ENCODE data around the gene OR1K1. TPM values are rescaled to one million over a fixed set of nuclear protein-coding genes. Genes with fewer than 3 reads are reported as not detected.
"Not testable (repeated sequence)": the region's sequence is repeated elsewhere in the genome, so short reads cannot be mapped to it uniquely, and the experiment has no call there.

OR1K1 gene
- total RNA-seq, 1 donor from 2014 or later = not detected

DNA sequence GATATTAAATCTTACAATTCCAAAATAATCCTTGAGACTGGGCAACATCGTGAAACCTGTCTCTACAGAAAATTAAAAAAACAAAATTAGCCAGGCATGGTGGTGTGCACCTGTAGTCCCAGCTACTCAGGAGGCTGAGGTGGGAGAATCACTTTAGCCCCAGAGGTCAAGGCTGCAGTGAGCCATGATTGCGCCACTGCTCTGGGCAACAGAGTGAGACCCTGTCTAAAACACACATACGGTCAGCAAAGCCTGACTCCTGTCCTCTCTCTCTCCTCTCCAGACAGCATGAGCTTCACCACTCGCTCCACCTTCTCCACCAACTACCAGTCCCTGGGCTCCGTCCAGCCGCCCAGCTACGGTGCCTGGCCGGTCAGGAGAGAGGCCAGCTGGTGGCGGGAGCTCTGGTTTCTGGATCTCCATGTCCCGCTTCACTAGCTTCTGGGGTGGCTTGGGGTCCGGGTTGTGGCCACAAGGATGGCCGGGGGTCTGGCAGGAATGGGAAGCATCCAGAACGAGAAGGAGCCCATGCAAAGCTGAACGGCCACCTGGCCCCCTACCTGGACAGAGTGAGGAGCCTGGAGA lies 37.4 kb downstream of the OR1K1 start:
- no peak for DNase-seq (ENCODE audit: low read depth)
- H3K4me3 ChIP-seq (ENCODE audit: low read depth, low read length) = no peak overlapping the region
- TF ChIP-seq, protein P1, sequence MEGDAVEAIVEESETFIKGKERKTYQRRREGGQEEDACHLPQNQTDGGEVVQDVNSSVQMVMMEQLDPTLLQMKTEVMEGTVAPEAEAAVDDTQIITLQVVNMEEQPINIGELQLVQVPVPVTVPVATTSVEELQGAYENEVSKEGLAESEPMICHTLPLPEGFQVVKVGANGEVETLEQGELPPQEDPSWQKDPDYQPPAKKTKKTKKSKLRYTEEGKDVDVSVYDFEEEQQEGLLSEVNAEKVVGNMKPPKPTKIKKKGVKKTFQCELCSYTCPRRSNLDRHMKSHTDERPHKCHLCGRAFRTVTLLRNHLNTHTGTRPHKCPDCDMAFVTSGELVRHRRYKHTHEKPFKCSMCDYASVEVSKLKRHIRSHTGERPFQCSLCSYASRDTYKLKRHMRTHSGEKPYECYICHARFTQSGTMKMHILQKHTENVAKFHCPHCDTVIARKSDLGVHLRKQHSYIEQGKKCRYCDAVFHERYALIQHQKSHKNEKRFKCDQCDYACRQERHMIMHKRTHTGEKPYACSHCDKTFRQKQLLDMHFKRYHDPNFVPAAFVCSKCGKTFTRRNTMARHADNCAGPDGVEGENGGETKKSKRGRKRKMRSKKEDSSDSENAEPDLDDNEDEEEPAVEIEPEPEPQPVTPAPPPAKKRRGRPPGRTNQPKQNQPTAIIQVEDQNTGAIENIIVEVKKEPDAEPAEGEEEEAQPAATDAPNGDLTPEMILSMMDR (conservative IDR thresholded peaks at IDR 0.05; ENCODE audit: low read depth, low read length) = no peak

DNA sequence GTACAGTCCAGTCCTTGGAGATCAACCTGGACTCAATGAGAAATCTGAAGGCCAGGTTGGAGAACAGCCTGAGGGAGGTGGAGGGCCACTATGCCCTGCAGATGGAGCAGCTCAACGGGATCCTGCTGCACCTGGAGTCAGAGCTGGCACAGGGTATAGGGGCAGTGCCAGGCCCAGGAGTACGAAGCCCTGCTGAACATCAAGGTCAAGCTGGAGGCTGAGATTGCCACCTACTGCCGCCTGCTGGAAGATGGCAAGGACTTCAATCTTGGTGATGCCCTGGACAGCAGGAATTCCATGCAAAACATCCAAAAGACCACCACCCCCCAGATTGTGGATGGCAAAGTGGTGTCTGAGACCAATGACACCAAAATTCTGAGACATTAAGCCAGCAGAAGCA lies 38.5 kb downstream of the OR1K1 start:
- not testable (repeated sequence) for H3K4me3 ChIP-seq (ENCODE audit: low read depth, low read length); DNase-seq (ENCODE audit: low read depth)

GRCh38 chr9:122841501-122841900 lies 41.6 kb downstream of the OR1K1 start:
- DNase-seq (ENCODE audit: low read depth) = no peak
- TF ChIP-seq, protein P1 (conservative IDR thresholded peaks at IDR 0.05; ENCODE audit: low read depth, low read length) = no peak
- no peak overlapping the region for H3K4me3 ChIP-seq (ENCODE audit: low read depth, low read length)

DNA sequence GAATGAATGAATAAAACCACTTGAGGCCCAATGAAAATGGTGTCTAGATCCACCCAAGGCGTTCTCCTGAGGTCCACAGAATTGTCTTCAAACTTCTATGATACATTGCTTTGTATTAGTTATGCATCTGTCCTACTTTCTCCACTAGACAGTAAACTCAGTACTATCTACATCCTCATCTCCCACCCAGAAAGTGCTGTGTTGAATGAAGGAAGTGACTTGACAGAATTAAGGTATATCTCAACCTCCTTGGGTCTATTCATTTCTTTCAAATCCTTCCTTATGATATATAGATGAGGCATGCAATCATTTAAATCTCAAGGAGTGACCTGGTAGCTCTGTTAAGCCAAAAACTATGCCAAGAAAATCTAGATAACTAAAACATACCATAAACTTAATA lies 44.2 kb downstream of the OR1K1 start:
- no peak overlapping the region for H3K4me3 ChIP-seq (ENCODE audit: low read depth, low read length)
- TF ChIP-seq, protein P1 (conservative IDR thresholded peaks at IDR 0.05; ENCODE audit: low read depth, low read length) = no peak
- DNase-seq (ENCODE audit: low read depth) = no peak

DNA sequence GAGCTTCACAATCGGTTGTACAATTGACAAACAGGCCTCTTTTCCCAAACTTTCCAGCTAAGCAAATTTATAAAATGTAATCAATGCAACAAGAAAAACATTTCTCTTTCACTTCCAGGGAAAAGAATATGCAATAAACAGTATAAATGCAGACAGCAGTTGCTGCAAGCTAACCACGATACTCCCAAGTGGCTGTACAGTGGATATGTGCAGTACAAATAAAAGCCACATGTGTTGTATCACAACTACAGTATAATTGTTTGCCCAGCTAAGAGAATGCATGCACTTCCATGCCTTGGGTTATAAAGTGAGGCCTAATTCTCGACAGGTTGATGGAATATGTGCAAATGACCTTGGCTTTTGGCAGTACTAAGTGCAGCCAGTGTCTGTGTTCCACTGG lies 45.2 kb downstream of the OR1K1 start:
- no peak overlapping the region for H3K4me3 ChIP-seq (ENCODE audit: low read depth, low read length)
- no peak for DNase-seq (ENCODE audit: low read depth)
- TF ChIP-seq, protein P1 (conservative IDR thresholded peaks at IDR 0.05; ENCODE audit: low read depth, low read length) = no peak

- TF ChIP-seq, protein P1 (conservative IDR thresholded peaks at IDR 0.05; ENCODE audit: low read depth, low read length) = no peak
- DNase-seq (ENCODE audit: low read depth) = no peak
- H3K4me3 ChIP-seq (ENCODE audit: low read depth, low read length) = no peak overlapping the region
Measured at GRCh38 chr9:122846371-122846940, 46.5 kb downstream of the OR1K1 start.

DNA sequence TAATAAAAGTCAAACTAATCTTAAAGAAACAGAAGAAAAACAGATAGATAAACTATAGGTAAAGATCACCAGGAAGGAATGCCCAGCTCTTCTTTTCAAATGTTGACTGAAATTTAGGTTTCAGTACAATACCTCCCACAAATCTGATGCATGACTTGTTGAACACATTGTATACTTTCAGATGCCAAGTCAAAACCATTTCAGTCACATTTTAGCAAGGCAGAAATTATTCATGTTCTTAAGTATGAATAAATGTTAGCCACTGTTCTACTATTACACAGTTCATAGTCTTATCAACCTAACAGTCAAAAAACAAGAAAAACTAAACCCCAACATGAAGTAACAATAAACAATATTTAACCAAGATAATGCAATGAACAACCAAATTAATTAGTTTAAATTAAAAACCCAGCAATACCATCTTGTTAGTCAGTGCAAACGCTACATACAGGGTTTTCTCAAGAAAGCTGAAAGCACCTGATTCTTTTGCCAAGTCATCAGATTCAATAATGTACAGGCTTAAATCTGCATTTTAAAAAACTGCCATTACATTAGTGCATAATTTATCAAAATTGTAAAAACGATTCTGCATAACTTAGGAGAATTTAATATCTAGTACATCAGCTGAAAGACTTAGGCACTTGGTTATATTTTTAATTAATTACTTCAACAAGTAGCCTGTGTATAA lies 48.5 kb downstream of the OR1K1 start:
- TF ChIP-seq, protein P1 (conservative IDR thresholded peaks at IDR 0.05; ENCODE audit: low read depth, low read length) = no peak
- DNase-seq (ENCODE audit: low read depth) = no peak
- no peak overlapping the region for H3K4me3 ChIP-seq (ENCODE audit: low read depth, low read length)

Other genes starting within 250 kb of the OR1K1 start
- not detected in 2 replicates for gene OR1N2, start 247.0 kb upstream of the OR1K1 start, total RNA-seq
- not detected in 2 replicates for gene OR1L8, start 216.7 kb upstream of the OR1K1 start, total RNA-seq
- gene OR1Q1, start 185.4 kb upstream of the OR1K1 start, total RNA-seq = not detected in 2 replicates
- not detected in 2 replicates for gene OR1B1, start 142.5 kb upstream of the OR1K1 start, total RNA-seq
- gene OR1L1, start 138.4 kb upstream of the OR1K1 start, total RNA-seq = not detected in 2 replicates
- gene OR1L3, start 125.0 kb upstream of the OR1K1 start, total RNA-seq = not detected in 2 replicates
- gene OR1L4, start 76.1 kb upstream of the OR1K1 start, total RNA-seq = not detected in 2 replicates
- gene OR1L6, start 57.8 kb upstream of the OR1K1 start, total RNA-seq = not detected in 2 replicates
- gene OR5C1, start 11.2 kb upstream of the OR1K1 start, total RNA-seq = not detected in 2 replicates
- gene PDCL, start 28.5 kb downstream of the OR1K1 start, total RNA-seq = 19.3 and 20.5 TPM in 2 replicates
- gene RC3H2, start 105.2 kb downstream of the OR1K1 start, total RNA-seq = 26.1 and 35.2 TPM in 2 replicates
- 6.9 and 9.3 TPM in 2 replicates for gene ZBTB6, start 113.2 kb downstream of the OR1K1 start, total RNA-seq
- 2.5 and 2.9 TPM in 2 replicates for gene ZBTB26, start 131.4 kb downstream of the OR1K1 start, total RNA-seq
- gene RABGAP1, start 140.9 kb downstream of the OR1K1 start, total RNA-seq = 10.6 and 13.1 TPM in 2 replicates
- gene GPR21, start 233.5 kb downstream of the OR1K1 start, total RNA-seq = not detected in 2 replicates